RWPE1 (cell line): Measurements from ENCODE around the gene IQCK.
"Not testable (repeated sequence)": the region's sequence is repeated elsewhere in the genome, so short reads cannot be mapped to it uniquely, and the experiment has no call there.

Experiments used
- CTCF ChIA-PET: fragments of 350-600 bp; sonication (Branson Sonifier 250); formaldehyde crosslinking; extraction: SDS; loops from one replicate; lab custom pipeline; 2021; lab: Yijun Ruan, JAX
- POLR2A ChIA-PET: fragments of 400-600 bp; formaldehyde crosslinking; extraction: SDS; loops from one replicate; lab custom pipeline; 2020; ENCODE audit warnings: antibody characterized with exemption; ENCODE audit not compliant: low non-redundant PET; lab: Yijun Ruan, JAX
- DNase-seq: peaks from one replicate; pipeline ENCODE4 v3.0.0; 2012; ENCODE audit warnings: low spot score
- H3K27ac ChIP-seq: fragments of 450-650 bp; 2 replicates; pipeline ENCODE4 v1.5.1; 2017
- TF ChIP-seq, protein P1 (sequence below): fragments of 450-650 bp; conservative IDR thresholded peaks from 2 replicates; pipeline ENCODE4 v1.5.1; 2017; ENCODE audit warnings: low read depth, mild to moderate bottlenecking

IQCK gene

GRCh38 chr16:19780321-19780720 is 62.2 kb downstream of the IQCK start:
- ChIA-PET CTCF (no interaction called here), POLR2A (no interaction called here)
- TF ChIP-seq, protein P1, sequence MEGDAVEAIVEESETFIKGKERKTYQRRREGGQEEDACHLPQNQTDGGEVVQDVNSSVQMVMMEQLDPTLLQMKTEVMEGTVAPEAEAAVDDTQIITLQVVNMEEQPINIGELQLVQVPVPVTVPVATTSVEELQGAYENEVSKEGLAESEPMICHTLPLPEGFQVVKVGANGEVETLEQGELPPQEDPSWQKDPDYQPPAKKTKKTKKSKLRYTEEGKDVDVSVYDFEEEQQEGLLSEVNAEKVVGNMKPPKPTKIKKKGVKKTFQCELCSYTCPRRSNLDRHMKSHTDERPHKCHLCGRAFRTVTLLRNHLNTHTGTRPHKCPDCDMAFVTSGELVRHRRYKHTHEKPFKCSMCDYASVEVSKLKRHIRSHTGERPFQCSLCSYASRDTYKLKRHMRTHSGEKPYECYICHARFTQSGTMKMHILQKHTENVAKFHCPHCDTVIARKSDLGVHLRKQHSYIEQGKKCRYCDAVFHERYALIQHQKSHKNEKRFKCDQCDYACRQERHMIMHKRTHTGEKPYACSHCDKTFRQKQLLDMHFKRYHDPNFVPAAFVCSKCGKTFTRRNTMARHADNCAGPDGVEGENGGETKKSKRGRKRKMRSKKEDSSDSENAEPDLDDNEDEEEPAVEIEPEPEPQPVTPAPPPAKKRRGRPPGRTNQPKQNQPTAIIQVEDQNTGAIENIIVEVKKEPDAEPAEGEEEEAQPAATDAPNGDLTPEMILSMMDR = no peak
- no peak for DNase-seq
- no peak overlapping the region for H3K27ac ChIP-seq

GRCh38 chr16:19781226-19781625 is 63.2 kb downstream of the IQCK start:
- CTCF ChIA-PET = no interaction called here
- TF ChIP-seq, protein P1 = no peak
- DNase-seq = no peak
- H3K27ac ChIP-seq = no peak overlapping the region
- POLR2A ChIA-PET = no interaction called here

DNA sequence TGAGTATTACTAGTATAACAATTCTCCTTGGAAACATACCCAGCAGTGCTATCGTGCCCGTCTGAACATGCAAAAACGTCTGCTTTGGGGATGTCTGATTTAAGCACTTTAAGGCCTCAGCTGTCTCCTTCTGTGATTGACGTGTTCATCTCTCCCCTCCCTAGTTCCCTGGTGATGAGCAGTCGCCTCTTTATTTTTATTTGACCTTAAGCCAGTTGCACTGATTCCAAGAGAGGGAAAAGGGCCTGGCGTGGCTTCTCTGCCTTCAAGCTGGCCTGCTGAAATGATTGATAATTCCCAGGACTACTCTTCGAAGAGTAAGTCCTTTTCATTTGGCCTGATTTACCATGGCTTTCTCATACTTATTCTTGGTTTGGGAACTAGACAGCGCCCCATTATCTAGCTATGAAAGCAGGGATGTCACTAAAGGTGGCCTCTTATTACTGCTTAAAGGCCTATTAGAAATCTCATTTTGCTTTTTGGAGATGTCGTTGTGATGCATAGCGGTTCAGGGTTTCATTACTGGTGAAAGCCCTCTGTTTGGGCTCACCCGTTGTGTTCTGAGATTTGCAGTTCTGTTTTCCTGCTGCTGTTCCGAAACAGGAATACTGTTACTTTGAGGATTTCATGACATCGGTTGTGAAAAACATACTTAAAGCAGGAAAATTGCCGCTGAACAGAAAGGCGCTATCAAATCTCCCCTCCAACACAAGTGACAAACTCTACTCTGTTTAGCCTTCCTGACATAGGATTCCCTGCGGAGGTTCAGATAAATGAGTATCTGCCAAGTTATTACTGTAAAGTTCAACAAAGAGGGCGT is 65.5 kb downstream of the IQCK start:
- CTCF ChIA-PET = interaction anchor here (0.7 kb wide), 1 partner anchor 736 kb away, joined by 4 read pairs; no protein-coding TSS in a partner anchor
- DNase-seq = no peak
- POLR2A ChIA-PET = no interaction called here

GRCh38 chr16:19784183-19784736 is 66.2 kb downstream of the IQCK start:
- POLR2A ChIA-PET = no interaction called here
- TF ChIP-seq, protein P1 = no peak
- no peak overlapping the region for H3K27ac ChIP-seq
- DNase-seq = no peak
- CTCF ChIA-PET = no interaction called here

More for the DNA sequence above, 65.5 kb downstream of the IQCK start:
- TF ChIP-seq, protein P1 = no peak
- no peak overlapping the region for H3K27ac ChIP-seq

- TF ChIP-seq, protein P1 = no peak
- CTCF ChIA-PET = no interaction called here
Observed at GRCh38 chr16:19785081-19785480, 67.0 kb downstream of the IQCK start.

DNA sequence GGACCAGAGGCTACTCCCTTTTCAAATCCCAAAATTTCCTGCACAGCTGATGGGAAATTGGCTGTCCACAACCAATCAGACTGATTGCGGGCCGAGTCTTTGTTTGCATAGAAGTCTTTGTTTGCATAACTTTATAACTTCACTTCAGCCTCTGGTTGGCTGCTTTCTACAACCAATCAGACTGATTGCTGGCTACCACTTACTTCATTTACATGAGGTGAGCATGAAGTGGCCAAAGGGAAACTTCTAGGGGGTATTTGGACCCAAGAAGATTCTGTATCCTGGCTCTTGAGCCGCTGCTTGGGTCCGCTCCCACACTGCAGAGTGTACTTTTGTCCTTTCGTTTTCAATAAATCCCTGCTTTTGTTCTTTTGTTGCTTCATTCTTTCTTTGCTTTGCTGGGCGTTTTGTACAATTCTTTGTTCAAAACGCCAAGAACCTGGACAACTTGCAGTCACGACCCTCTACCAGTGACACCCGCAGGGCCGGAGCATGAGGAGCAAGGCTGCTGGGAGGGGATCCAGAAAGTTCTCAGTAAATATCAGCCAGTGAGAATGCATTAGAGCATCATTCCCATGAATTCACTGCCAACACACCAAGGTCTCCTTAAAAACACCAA is 67.5 kb downstream of the IQCK start:
- ChIA-PET CTCF (no interaction called here), POLR2A (no interaction called here)
- no peak for DNase-seq
- TF ChIP-seq, protein P1 = no peak
- no peak overlapping the region for H3K27ac ChIP-seq

More at GRCh38 chr16:19785081-19785480, 67.0 kb downstream of the IQCK start:
- POLR2A ChIA-PET = no interaction called here
- H3K27ac ChIP-seq = no peak overlapping the region
- no peak for DNase-seq

- POLR2A ChIA-PET, DNase-seq, H3K27ac ChIP-seq, CTCF ChIA-PET: not testable (repeated sequence)
Observed at GRCh38 chr16:19801369-19801768, 83.3 kb downstream of the IQCK start.

GRCh38 chr16:19801824-19802223 is 83.8 kb downstream of the IQCK start:
- CTCF ChIA-PET, POLR2A ChIA-PET, H3K27ac ChIP-seq, DNase-seq: not testable (repeated sequence)
